Right lobe of liver (tissue), 4 donors: ENCODE data around the gene TRPC1.

Source experiments
- POLR2A ChIP-seq: fragments of 450-650 bp; IDR thresholded peaks from one replicate; pipeline ENCODE4 v1.6.1; 2017; ENCODE audit warnings: antibody characterized with exemption, mild to moderate bottlenecking
- TF ChIP-seq, protein P1 (sequence below), 4 donors: fragments of 200-600 bp in 3 of 4; fragments of 450-650 bp in 1 of 4; IDR thresholded peaks; one replicate each; pipeline versions ENCODE4 v1.5.1 to v1.8.0; 2016 to 2022; ENCODE audit warnings: antibody characterized with exemption in 4 of 4, mild to moderate bottlenecking in 2 of 4
- donor health status: DM: no; HTN: no; CAD: no.
- donor health status: DM: no; HTN: no; CAD: no.
- donor health status: DM: no; HTN: yes; CAD: no.

DNA sequence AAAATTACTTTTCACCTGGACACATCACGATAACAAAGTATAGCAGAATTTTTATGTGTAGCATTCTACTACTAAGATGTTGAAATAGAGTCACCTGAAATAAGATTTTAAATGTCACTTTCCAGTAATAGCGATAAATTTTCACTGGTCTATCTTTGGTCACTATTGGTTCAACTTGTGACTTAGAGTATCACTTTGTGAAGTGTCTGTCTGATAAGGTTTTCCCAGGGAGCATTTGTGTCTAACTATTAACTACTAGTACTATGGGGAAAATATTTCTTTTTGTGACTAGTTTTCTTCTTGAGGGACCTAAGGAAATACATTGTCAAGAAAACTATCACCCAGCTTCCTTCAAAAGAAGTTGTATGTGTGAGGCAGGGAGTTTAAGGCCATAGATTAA is 11.0 kb downstream of the TRPC1 start:
- TF ChIP-seq, protein P1, sequence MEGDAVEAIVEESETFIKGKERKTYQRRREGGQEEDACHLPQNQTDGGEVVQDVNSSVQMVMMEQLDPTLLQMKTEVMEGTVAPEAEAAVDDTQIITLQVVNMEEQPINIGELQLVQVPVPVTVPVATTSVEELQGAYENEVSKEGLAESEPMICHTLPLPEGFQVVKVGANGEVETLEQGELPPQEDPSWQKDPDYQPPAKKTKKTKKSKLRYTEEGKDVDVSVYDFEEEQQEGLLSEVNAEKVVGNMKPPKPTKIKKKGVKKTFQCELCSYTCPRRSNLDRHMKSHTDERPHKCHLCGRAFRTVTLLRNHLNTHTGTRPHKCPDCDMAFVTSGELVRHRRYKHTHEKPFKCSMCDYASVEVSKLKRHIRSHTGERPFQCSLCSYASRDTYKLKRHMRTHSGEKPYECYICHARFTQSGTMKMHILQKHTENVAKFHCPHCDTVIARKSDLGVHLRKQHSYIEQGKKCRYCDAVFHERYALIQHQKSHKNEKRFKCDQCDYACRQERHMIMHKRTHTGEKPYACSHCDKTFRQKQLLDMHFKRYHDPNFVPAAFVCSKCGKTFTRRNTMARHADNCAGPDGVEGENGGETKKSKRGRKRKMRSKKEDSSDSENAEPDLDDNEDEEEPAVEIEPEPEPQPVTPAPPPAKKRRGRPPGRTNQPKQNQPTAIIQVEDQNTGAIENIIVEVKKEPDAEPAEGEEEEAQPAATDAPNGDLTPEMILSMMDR (IDR thresholded peaks at IDR 0.05) = no peak
- TF ChIP-seq POLR2A = no peak
